Measurements from ENCODE around the gene AUTS2.

The AUTS2 gene

GRCh38 chr7:69790977-69791724 lies 192.9 kb downstream of the AUTS2 start:
- Histone ChIP-seq H3F3A (ENCODE audit: insufficient read depth, low read length) (no peaks in the 10 kb centered on the region), H3K27ac (ENCODE audit: low read depth, low read length, poor library complexity, severe bottlenecking) (peak overlapping the region; percentile 11), H2AFZ (ENCODE audit: low read length) (no peak overlapping the region), H3K9me2 (ENCODE audit: low read depth, low read length) (no peaks in the 10 kb centered on the region), H3K4me3 (ENCODE audit: low read depth, low read length, poor library complexity, severe bottlenecking) (no peak overlapping the region), H3K9me3 (ENCODE audit: low read length) (no peaks in the 10 kb centered on the region), H3K36me3 (ENCODE audit: insufficient read depth, low read length) (no peaks in the 10 kb centered on the region), H3K4me2 (ENCODE audit: low read length) (no peak overlapping the region), H3K4me1 (ENCODE audit: insufficient read depth, low read length, severe bottlenecking) (peaks cover 64% of the 10 kb centered on the region), H3K9ac (ENCODE audit: low read length) (no peak overlapping the region), H3K27me3 (ENCODE audit: insufficient read depth, low read length) (no peaks in the 10 kb centered on the region), H3K79me2 (ENCODE audit: insufficient read depth, low read length) (peaks cover 85% of the 10 kb centered on the region), H4K20me1 (ENCODE audit: insufficient read depth, low read length) (no peaks in the 10 kb centered on the region)
- TF ChIP-seq CTCF (IDR thresholded peaks at IDR 0.05; ENCODE audit: low read length) = no peak
- TF ChIP-seq EZH2 (IDR thresholded peaks at IDR 0.05; ENCODE audit: borderline replicate concordance, low read length) = no peak

- Histone ChIP-seq H3K4me1 (ENCODE audit: insufficient read depth, low read length, severe bottlenecking) (peaks cover 62% of the 10 kb centered on the region), H3K27ac (ENCODE audit: low read depth, low read length, poor library complexity, severe bottlenecking) (no peak overlapping the region), H3K9me3 (ENCODE audit: low read length) (no peaks in the 10 kb centered on the region), H3K9ac (ENCODE audit: low read length) (no peak overlapping the region), H3K79me2 (ENCODE audit: insufficient read depth, low read length) (peaks cover 91% of the 10 kb centered on the region), H3K4me3 (ENCODE audit: low read depth, low read length, poor library complexity, severe bottlenecking) (no peak overlapping the region), H2AFZ (ENCODE audit: low read length) (no peak overlapping the region), H3K9me2 (ENCODE audit: low read depth, low read length) (no peaks in the 10 kb centered on the region), H4K20me1 (ENCODE audit: insufficient read depth, low read length) (no peaks in the 10 kb centered on the region), H3K4me2 (ENCODE audit: low read length) (no peak overlapping the region), H3K27me3 (ENCODE audit: insufficient read depth, low read length) (no peaks in the 10 kb centered on the region), H3K36me3 (ENCODE audit: insufficient read depth, low read length) (no peaks in the 10 kb centered on the region), H3F3A (ENCODE audit: insufficient read depth, low read length) (no peaks in the 10 kb centered on the region)
- TF ChIP-seq EZH2 (IDR thresholded peaks at IDR 0.05; ENCODE audit: borderline replicate concordance, low read length) = no peak
- TF ChIP-seq CTCF (IDR thresholded peaks at IDR 0.05; ENCODE audit: low read length) = no peak
Measured at GRCh38 chr7:69791739-69792138, 193.5 kb downstream of the AUTS2 start.

- Histone ChIP-seq H4K20me1 (ENCODE audit: insufficient read depth, low read length) (no peaks in the 10 kb centered on the region), H3K27me3 (ENCODE audit: insufficient read depth, low read length) (no peaks in the 10 kb centered on the region), H3F3A (ENCODE audit: insufficient read depth, low read length) (no peaks in the 10 kb centered on the region), H3K27ac (ENCODE audit: low read depth, low read length, poor library complexity, severe bottlenecking) (no peak overlapping the region), H2AFZ (ENCODE audit: low read length) (no peak overlapping the region), H3K36me3 (ENCODE audit: insufficient read depth, low read length) (no peaks in the 10 kb centered on the region), H3K79me2 (ENCODE audit: insufficient read depth, low read length) (peaks cover 85% of the 10 kb centered on the region), H3K4me2 (ENCODE audit: low read length) (no peak overlapping the region), H3K4me3 (ENCODE audit: low read depth, low read length, poor library complexity, severe bottlenecking) (no peak overlapping the region), H3K9me3 (ENCODE audit: low read length) (no peaks in the 10 kb centered on the region), H3K9me2 (ENCODE audit: low read depth, low read length) (no peaks in the 10 kb centered on the region), H3K4me1 (ENCODE audit: insufficient read depth, low read length, severe bottlenecking) (peaks cover 65% of the 10 kb centered on the region), H3K9ac (ENCODE audit: low read length) (no peak overlapping the region)
- TF ChIP-seq CTCF (IDR thresholded peaks at IDR 0.05; ENCODE audit: low read length) = no peak
Measured at GRCh38 chr7:69795932-69796331, 197.7 kb downstream of the AUTS2 start.

Data from OCI-LY1 (cell line).